Endothelial cell of umbilical vein (primary cell): ENCODE results near the gene CFAP20DC. TPM values are rescaled to one million over a fixed set of nuclear protein-coding genes. Genes with fewer than 3 reads are reported as not detected.

ENCODE experiments used
- BruUV-seq: library from RNA; stranded (reverse); fragments of 400-500 nt; replicated peaks from 2 replicates; lab custom pipeline; 2021; lab: Mats Ljungman, UMichigan
- CTCF ChIA-PET: fragments of 300-600, 350-600 bp; sonication (Branson Sonifier 250); formaldehyde crosslinking; loops from one replicate; lab custom pipeline; 2021; ENCODE audit warnings: antibody characterized with exemption, inconsistent platforms; lab: Charles Lee
- POLR2A ChIA-PET: fragments of 300-600, 350-600 bp; sonication (Branson Sonifier 250); formaldehyde crosslinking; loops from one replicate; lab custom pipeline; 2021; ENCODE audit warnings: antibody characterized with exemption, inconsistent platforms; lab: Charles Lee
- DNase-seq: peaks from one replicate; pipeline ENCODE4 v3.0.0-alpha.2; 2011; ENCODE audit warnings: low read depth, low spot score
- FAIRE-seq: peaks from 2 replicates; lab custom pipeline; 2011; peaks lifted over from hg19 to GRCh38; lab: Jason Lieb, UNC
- H2AFZ ChIP-seq: 2 replicates; pipeline ENCODE4 v1.6.0; 2012; ENCODE audit warnings: low read depth, low read length, control low read depth, inconsistent platforms
- H3K27ac ChIP-seq: 2 replicates; pipeline ENCODE4 v1.5.1; 2011; ENCODE audit warnings: low read depth, mild to moderate bottlenecking, control low read depth, low read length, moderate library complexity; ENCODE audit not compliant: insufficient read depth
- H3K27me3 ChIP-seq, 2 experiments: 2 replicates each; pipeline versions ENCODE4 v1.6.0 to v1.6.1; 2011; ENCODE audit warnings: low read length in 2 of 2, mixed read lengths in 1 of 2; ENCODE audit not compliant: control insufficient read depth in 2 of 2, insufficient read depth in 2 of 2
- H3K36me3 ChIP-seq, 2 experiments: 2 replicates in 1 of 2; 3 replicates in 1 of 2; pipeline ENCODE4 v1.5.1; 2011; ENCODE audit warnings: low read length in 2 of 2, mild to moderate bottlenecking in 1 of 2, moderate library complexity in 1 of 2; ENCODE audit not compliant: control insufficient read depth in 2 of 2, insufficient read depth in 2 of 2; ENCODE audit errors: extremely low read depth in 1 of 2
- H3K4me1 ChIP-seq: 3 replicates; pipeline ENCODE4 v1.5.1; 2011; ENCODE audit warnings: mild to moderate bottlenecking, low read length; ENCODE audit not compliant: control insufficient read depth, insufficient read depth; ENCODE audit errors: extremely low read depth
- H3K4me2 ChIP-seq: 2 replicates; pipeline ENCODE4 v1.6.1; 2011; ENCODE audit warnings: low read length, control low read depth, mixed read lengths; ENCODE audit not compliant: insufficient read depth
- H3K4me3 ChIP-seq, 3 experiments: fragments of 200-600 bp in 1 of 3; sonication (generic), shearing (Covaris generic) in 1 of 3; replicated peaks in 1 of 3; 2 replicates each; pipeline ENCODE4 v1.5.1; 2011 to 2016; ENCODE audit warnings: control low read depth in 3 of 3, low read length in 3 of 3, mild to moderate bottlenecking in 2 of 3, inconsistent platforms in 1 of 3, low read depth in 1 of 3, moderate library complexity in 1 of 3; ENCODE audit not compliant: insufficient read depth in 1 of 3
- H3K79me2 ChIP-seq: 2 replicates; pipeline ENCODE4 v1.6.0; 2012; ENCODE audit warnings: low read length, inconsistent platforms; ENCODE audit not compliant: control insufficient read depth, insufficient read depth
- H3K9ac ChIP-seq: replicated peaks from 2 replicates; pipeline ENCODE3; 2011; ENCODE audit warnings: low read length, control low read depth; ENCODE audit not compliant: insufficient read depth; ENCODE audit errors: extremely low read depth
- H3K9me1 ChIP-seq: replicated peaks from 3 replicates; pipeline ENCODE4 v1.6.0; 2011; ENCODE audit warnings: mild to moderate bottlenecking, low read length; ENCODE audit not compliant: control insufficient read depth, insufficient read depth; ENCODE audit errors: extremely low read depth
- H3K9me3 ChIP-seq: replicated peaks from 2 replicates; pipeline ENCODE4 v1.5.1; 2012; ENCODE audit warnings: low read length, inconsistent platforms; ENCODE audit not compliant: control insufficient read depth, insufficient read depth
- H4K20me1 ChIP-seq: replicated peaks from 2 replicates; pipeline ENCODE3; 2011; ENCODE audit warnings: mild to moderate bottlenecking, low read length; ENCODE audit not compliant: control insufficient read depth, insufficient read depth; ENCODE audit errors: extremely low read depth
- CTCF ChIP-seq, 2 donors: IDR thresholded peaks; 1 replicate in 1 of 2; 2 replicates in 1 of 2; pipeline ENCODE4 v1.5.1; 2011; ENCODE audit warnings: low read length in 2 of 2, mild to moderate bottlenecking in 2 of 2, moderate library complexity in 2 of 2, control low read depth in 1 of 2, inconsistent platforms in 1 of 2, low read depth in 1 of 2; ENCODE audit not compliant: insufficient read depth in 1 of 2; ENCODE audit errors: extremely low read depth in 1 of 2
- EZH2 ChIP-seq: IDR thresholded peaks from 2 replicates; pipeline ENCODE4 v1.6.1; 2012; ENCODE audit warnings: borderline replicate concordance, low read depth, mild to moderate bottlenecking, moderate library complexity, low read length, inconsistent platforms; ENCODE audit not compliant: severe bottlenecking
- FOS ChIP-seq: IDR thresholded peaks from 2 replicates; pipeline ENCODE4 v1.6.1; 2011; ENCODE audit warnings: mild to moderate bottlenecking, low read length, moderate library complexity, borderline replicate concordance; ENCODE audit not compliant: insufficient read depth
- GATA2 ChIP-seq: IDR thresholded peaks from 2 replicates; pipeline ENCODE4 v1.7.0; 2011; ENCODE audit warnings: low read depth, mild to moderate bottlenecking, moderate library complexity, mixed read lengths, low read length; ENCODE audit not compliant: insufficient read length, insufficient read depth
- JUN ChIP-seq: IDR thresholded peaks from 2 replicates; pipeline ENCODE4 v1.6.1; 2011; ENCODE audit warnings: borderline replicate concordance, low read depth; ENCODE audit not compliant: insufficient read length, insufficient read depth
- MAX ChIP-seq: IDR thresholded peaks from 2 replicates; pipeline ENCODE4 v1.6.1; 2011; ENCODE audit not compliant: insufficient read depth, insufficient read length
- MYC ChIP-seq: IDR thresholded peaks from one replicate; pipeline ENCODE4 v1.6.1; 2011; ENCODE audit warnings: mild to moderate bottlenecking, low read depth, low read length
- POLR2A ChIP-seq: IDR thresholded peaks from 2 replicates; pipeline ENCODE4 v1.6.1; 2012; ENCODE audit warnings: low read depth, mild to moderate bottlenecking, control low read depth, low read length
- POLR2AphosphoS5 ChIP-seq: IDR thresholded peaks from 2 replicates; pipeline ENCODE4 v1.6.1; 2012; ENCODE audit warnings: low read depth, mild to moderate bottlenecking, control low read depth, low read length, moderate library complexity; ENCODE audit not compliant: insufficient read depth
- dilution Hi-C: fragments of 300-500 bp; cut with MboI; formaldehyde crosslinking; loops from one replicate; pipeline ENCODE4 v1.15.0; 2019; ENCODE audit warnings: low sequenced_read_pairs; ENCODE audit not compliant: extremely low pct_ligation_motif_present
- intact Hi-C: fragments of 100-400 bp; cut with micrococcal nuclease; formaldehyde crosslinking; loops from one replicate; pipeline ENCODE4 v1.10.0; 2022
- polyA plus RNA-seq, 4 experiments: library from polyadenylated mRNA; depleted of rRNA in 3 of 4; stranded (reverse) in 3 of 4; unstranded in 1 of 4; fragments of >200 nt; gene quantifications; 2 replicates each; pipeline versions ENCODE4 v1.2.1 to v1.2.3, GENCODE V29; 2011 to 2012; ENCODE audit warnings: missing spikeins in 1 of 4
- total RNA-seq: library from RNA; stranded (reverse); gene quantifications from 2 replicates; pipeline ENCODE4 v1.2.3, GENCODE V29; 2021

CFAP20DC gene
- total and polyA plus RNA-seq, 2 donors (not counting 3 experiments of a cell fraction or from before 2014, with no cell fraction given): 0.92 to 2.1 TPM

- Histone ChIP-seq H3K4me3 (no peak overlapping the region), H3K4me2 (no peak overlapping the region), H3K36me3 (no peaks in the 10 kb centered on the region), H3K9me3 (no peaks in the 10 kb centered on the region), H3K79me2 (no peaks in the 10 kb centered on the region), H3K9ac (no peak overlapping the region), H3K27ac (no peak overlapping the region), H2AFZ (no peak overlapping the region), H4K20me1 (no peaks in the 10 kb centered on the region), H3K27me3 (peaks cover 0 to 5% of the 10 kb centered on the region in 2 experiments), H3K4me1 (no peaks in the 10 kb centered on the region), H3K9me1 (no peaks in the 10 kb centered on the region)
- ChIA-PET CTCF (no interaction called here), POLR2A (no interaction called here)
- dilution Hi-C loops: no loop called here
- DNase-seq (no peak), FAIRE-seq (no peak)
- intact Hi-C loops: no loop called here
- BruUV-seq: no TSS peak
- no peak for TF ChIP-seq CTCF (IDR thresholded peaks at IDR 0.05; ENCODE audit: extremely low read depth in 1 of 2, insufficient read depth in 1 of 2, low read depth in 1 of 2, low read length in 2 of 2)
- no peak for TF ChIP-seq JUN
- no peak for TF ChIP-seq FOS
- no peak for TF ChIP-seq MYC
- TF ChIP-seq GATA2: no peak
- TF ChIP-seq POLR2A: no peak
- TF ChIP-seq POLR2AphosphoS5: no peak
- no peak for TF ChIP-seq EZH2
- no peak for TF ChIP-seq MAX
Observed at GRCh38 chr3:58743296-58743695, 306.5 kb downstream of the CFAP20DC start.
